Measurements from ENCODE around the gene GGCT. TPM values are rescaled to one million over a fixed set of nuclear protein-coding genes. Genes with fewer than 3 reads are reported as not detected.

Gene GGCT
- total RNA-seq, 4 donors from 2014 or later, result 4.9 to 35.9 (median 21.3) TPM

DNA sequence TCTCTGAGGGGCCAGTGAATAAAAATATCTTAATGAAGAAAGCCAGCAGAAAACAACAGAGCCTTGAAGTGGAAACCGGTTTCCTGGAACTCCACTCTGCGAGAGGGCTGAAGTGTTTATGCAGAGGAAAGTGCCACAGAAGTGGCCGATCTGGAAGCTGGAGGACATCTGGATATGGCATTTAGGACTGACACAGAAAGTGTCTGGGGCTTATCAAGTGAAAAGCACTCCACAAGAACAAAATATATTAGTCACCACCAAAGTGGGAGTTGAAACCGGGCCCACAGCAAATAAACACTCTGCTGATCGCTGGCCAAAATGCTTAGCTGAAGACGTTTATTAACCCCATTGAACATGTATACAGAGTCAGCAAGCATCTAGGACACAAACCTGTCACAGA, 33.9 kb downstream of the GGCT start:
- Histone ChIP-seq H3K27ac (peak overlapping the region; percentile 85 to 90), H3K4me1 (peaks cover 13 to 45% of the 10 kb centered on the region in 2 donors), H3K9me3 (no peaks in the 10 kb centered on the region), H3K36me3 (no peaks in the 10 kb centered on the region), H3K4me3 (peak overlapping the region in 1 of 2 donors; percentile 12), H3K27me3 (no peaks in the 10 kb centered on the region)
- peak; percentile 68 to 81 for DNase-seq
- TF ChIP-seq POLR2A (IDR thresholded peaks at IDR 0.05), result no peak
- TF ChIP-seq, protein P1, sequence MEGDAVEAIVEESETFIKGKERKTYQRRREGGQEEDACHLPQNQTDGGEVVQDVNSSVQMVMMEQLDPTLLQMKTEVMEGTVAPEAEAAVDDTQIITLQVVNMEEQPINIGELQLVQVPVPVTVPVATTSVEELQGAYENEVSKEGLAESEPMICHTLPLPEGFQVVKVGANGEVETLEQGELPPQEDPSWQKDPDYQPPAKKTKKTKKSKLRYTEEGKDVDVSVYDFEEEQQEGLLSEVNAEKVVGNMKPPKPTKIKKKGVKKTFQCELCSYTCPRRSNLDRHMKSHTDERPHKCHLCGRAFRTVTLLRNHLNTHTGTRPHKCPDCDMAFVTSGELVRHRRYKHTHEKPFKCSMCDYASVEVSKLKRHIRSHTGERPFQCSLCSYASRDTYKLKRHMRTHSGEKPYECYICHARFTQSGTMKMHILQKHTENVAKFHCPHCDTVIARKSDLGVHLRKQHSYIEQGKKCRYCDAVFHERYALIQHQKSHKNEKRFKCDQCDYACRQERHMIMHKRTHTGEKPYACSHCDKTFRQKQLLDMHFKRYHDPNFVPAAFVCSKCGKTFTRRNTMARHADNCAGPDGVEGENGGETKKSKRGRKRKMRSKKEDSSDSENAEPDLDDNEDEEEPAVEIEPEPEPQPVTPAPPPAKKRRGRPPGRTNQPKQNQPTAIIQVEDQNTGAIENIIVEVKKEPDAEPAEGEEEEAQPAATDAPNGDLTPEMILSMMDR (IDR thresholded peaks at IDR 0.05), result no peak
- intact Hi-C loops (cut with DNase I; ENCODE audit: low total_unique reads), result no loop called here

DNA sequence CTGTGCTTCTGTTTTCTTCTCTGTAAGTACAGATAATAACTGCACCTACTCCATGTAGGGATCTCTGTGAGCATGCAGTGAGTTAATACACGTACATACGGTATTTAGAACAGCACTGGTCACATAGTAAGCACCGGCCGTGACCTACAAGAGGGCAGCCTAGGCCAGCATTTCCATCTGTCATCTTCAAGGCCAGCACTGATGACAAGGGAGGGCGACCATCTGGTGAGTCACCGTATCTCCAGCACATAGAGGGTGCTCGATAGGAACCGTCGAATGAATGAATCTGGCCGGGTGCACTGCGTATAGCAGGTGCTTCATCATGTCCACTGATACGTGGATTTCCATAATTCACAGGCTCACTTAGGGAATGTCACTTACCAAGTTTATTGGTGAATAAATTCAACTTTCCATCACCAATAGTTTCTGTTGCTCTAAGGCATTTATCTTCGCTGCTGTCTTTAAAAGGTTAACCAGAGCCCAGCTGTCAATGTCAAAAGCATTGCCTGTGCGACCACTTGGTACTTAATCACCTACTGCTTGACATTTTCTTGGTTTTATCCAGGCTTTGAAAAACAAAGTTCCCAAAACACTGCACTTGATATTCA, 34.4 kb downstream of the GGCT start:
- DNase-seq, result peak in 1 of 2 donors; percentile 51

GRCh38 chr7:30469303-30469702, 35.3 kb downstream of the GGCT start:
- peak in 1 of 2 donors; percentile 24 for TF ChIP-seq POLR2A (IDR thresholded peaks at IDR 0.05)
- TF ChIP-seq, protein P1 (IDR thresholded peaks at IDR 0.05), result peak; percentile 28 to 42 (median 32)
- H3K4me1 ChIP-seq, result peaks cover 13 to 42% of the 10 kb centered on the region in 2 donors
- H3K27me3 ChIP-seq, result no peaks in the 10 kb centered on the region
- peak; percentile 82 to 87 for DNase-seq
- H3K4me3 ChIP-seq, result peak overlapping the region in 1 of 2 donors; percentile 7
- H3K36me3 ChIP-seq, result no peaks in the 10 kb centered on the region
- no peaks in the 10 kb centered on the region for H3K9me3 ChIP-seq
- H3K27ac ChIP-seq, result peak overlapping the region; percentile 85 to 90
- intact Hi-C loops (cut with DNase I; ENCODE audit: low total_unique reads), result no loop called here

More for the DNA sequence above, 34.4 kb downstream of the GGCT start:
- H3K27ac ChIP-seq, result peak overlapping the region; percentile 85 to 90
- intact Hi-C loops (cut with DNase I; ENCODE audit: low total_unique reads), result no loop called here
- H3K4me3 ChIP-seq, result peak overlapping the region in 1 of 2 donors; percentile 12
- no peaks in the 10 kb centered on the region for H3K9me3 ChIP-seq
- TF ChIP-seq POLR2A (IDR thresholded peaks at IDR 0.05), result no peak
- TF ChIP-seq, protein P1 (IDR thresholded peaks at IDR 0.05), result no peak
- peaks cover 13 to 47% of the 10 kb centered on the region in 2 donors for H3K4me1 ChIP-seq
- H3K27me3 ChIP-seq, result no peaks in the 10 kb centered on the region
- H3K36me3 ChIP-seq, result no peaks in the 10 kb centered on the region

GRCh38 chr7:30468791-30469190, 35.8 kb downstream of the GGCT start:
- peak overlapping the region; percentile 85 to 90 for H3K27ac ChIP-seq
- DNase-seq, result peak; percentile 57 to 76
- intact Hi-C loops (cut with DNase I; ENCODE audit: low total_unique reads), result no loop called here

GRCh38 chr7:30468041-30468440, 36.6 kb downstream of the GGCT start:
- peaks cover 13 to 42% of the 10 kb centered on the region in 2 donors for H3K4me1 ChIP-seq
- no peak for DNase-seq
- H3K36me3 ChIP-seq, result no peaks in the 10 kb centered on the region
- H3K27ac ChIP-seq, result peak overlapping the region; percentile 85 to 90
- no peaks in the 10 kb centered on the region for H3K27me3 ChIP-seq
- no peak for TF ChIP-seq POLR2A (IDR thresholded peaks at IDR 0.05)
- TF ChIP-seq, protein P1 (IDR thresholded peaks at IDR 0.05), result no peak
- no peaks in the 10 kb centered on the region for H3K9me3 ChIP-seq
- intact Hi-C loops (cut with DNase I; ENCODE audit: low total_unique reads), result no loop called here
- no peak overlapping the region for H3K4me3 ChIP-seq

More at GRCh38 chr7:30468791-30469190, 35.8 kb downstream of the GGCT start:
- Histone ChIP-seq H3K4me1 (peaks cover 13 to 44% of the 10 kb centered on the region in 2 donors), H3K4me3 (peak overlapping the region in 1 of 2 donors; percentile 7), H3K36me3 (no peaks in the 10 kb centered on the region), H3K9me3 (no peaks in the 10 kb centered on the region), H3K27me3 (no peaks in the 10 kb centered on the region)
- no peak for TF ChIP-seq POLR2A (IDR thresholded peaks at IDR 0.05)
- TF ChIP-seq, protein P1 (IDR thresholded peaks at IDR 0.05), result no peak
